Ectodermal cell (in vitro differentiated cells): Measurements from ENCODE around the gene TCEAL9.
"Not testable (repeated sequence)": the region's sequence is repeated elsewhere in the genome, so short reads cannot be mapped to it uniquely, and the experiment has no call there.

Experiments
- H3K27ac ChIP-seq: 2 replicates; pipeline ENCODE4 v1.7.0; 2013; ENCODE audit warnings: mild to moderate bottlenecking, low read depth, low read length; ENCODE audit not compliant: insufficient read depth, poor library complexity, severe bottlenecking
- H3K27me3 ChIP-seq: 2 replicates; pipeline ENCODE4 v1.7.0; 2013; ENCODE audit warnings: mild to moderate bottlenecking, low read length; ENCODE audit not compliant: insufficient read depth, control insufficient read depth, poor library complexity, severe bottlenecking
- H3K36me3 ChIP-seq: one replicate; pipeline ENCODE4 v1.7.0; 2013; ENCODE audit warnings: low read length; ENCODE audit not compliant: control insufficient read depth, insufficient read depth
- H3K4me1 ChIP-seq: one replicate; pipeline ENCODE4 v1.7.0; 2013; ENCODE audit warnings: low read length; ENCODE audit not compliant: control insufficient read depth, insufficient read depth
- H3K4me3 ChIP-seq: 2 replicates; pipeline ENCODE4 v1.7.0; 2013; ENCODE audit warnings: low read depth, low read length, control low read depth; ENCODE audit not compliant: insufficient read depth
- H3K9me3 ChIP-seq: 2 replicates; pipeline ENCODE4 v1.7.0; 2013; ENCODE audit warnings: mild to moderate bottlenecking, low read length, moderate library complexity; ENCODE audit not compliant: control insufficient read depth
- WGBS, 2 experiments: methylation state at CpG; one replicate each; pipeline ENCODE4 v1.1.7; 2013; ENCODE audit warnings: missing lambda C conversion rate in 2 of 2; 5-methylcytosine and 5-hydroxymethylcytosine counted together

TCEAL9 gene

GRCh38 chrX:103372886-103373285 is 16.6 kb downstream of the TCEAL9 start:
- Histone ChIP-seq H3K27ac (no peak overlapping the region), H3K4me1 (no peaks in the 10 kb centered on the region), H3K36me3 (no peaks in the 10 kb centered on the region), H3K27me3 (no peaks in the 10 kb centered on the region), H3K9me3 (no peaks in the 10 kb centered on the region), H3K4me3 (no peak overlapping the region)
- WGBS, 2 experiments: 86 to 100% methylated on average over 1 to 2 of the region's 2 CpGs

- H3K9me3 ChIP-seq: no peaks in the 10 kb centered on the region
- H3K4me3 ChIP-seq: no peak overlapping the region
- H3K4me1 ChIP-seq: no peaks in the 10 kb centered on the region
- no peaks in the 10 kb centered on the region for H3K36me3 ChIP-seq
- H3K27me3 ChIP-seq: no peaks in the 10 kb centered on the region
- no peak overlapping the region for H3K27ac ChIP-seq
- 82 to 98% methylated on average over 2 of the region's 3 CpGs for WGBS, 2 experiments
These were observed 17.3 kb downstream of the TCEAL9 start for GRCh38 chrX:103373581-103373980.

- WGBS, 2 experiments: 4% methylated on average over 34 to 41 of the region's 62 CpGs
- Histone ChIP-seq H3K4me1 (no peaks in the 10 kb centered on the region), H3K27me3 (no peaks in the 10 kb centered on the region), H3K27ac (peak within 1 kb of the TSS; percentile 80), H3K9me3 (no peaks in the 10 kb centered on the region), H3K36me3 (no peaks in the 10 kb centered on the region), H3K4me3 (peak within 1 kb of the TSS; percentile 72)
These were observed 20.0 kb downstream of the TCEAL9 start, which contains the start of gene BEX3 for GRCh38 chrX:103376118-103376978. Gene BEX3 (plus strand): TSS chrX:103376538. CDS start chrX:103377522, 984 bp downstream.

DNA sequence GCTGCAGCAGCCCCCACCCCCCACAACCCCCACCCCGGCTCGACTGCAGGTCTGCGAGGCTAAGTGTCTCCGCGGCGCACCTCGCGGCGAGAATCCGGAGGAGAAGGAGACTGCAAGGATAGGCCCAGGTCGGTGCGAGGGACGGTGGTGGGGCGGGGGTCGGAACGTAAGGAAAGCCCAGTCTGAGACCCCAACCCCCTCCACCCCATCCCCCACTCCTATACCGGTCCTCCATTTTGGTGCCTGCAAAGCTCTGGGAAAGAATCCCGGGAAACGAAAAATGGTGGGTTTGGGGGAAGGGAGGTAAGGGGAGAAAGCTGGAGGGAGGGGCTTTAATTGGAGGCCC is 20.6 kb downstream of the TCEAL9 start:
- no peaks in the 10 kb centered on the region for H3K27me3 ChIP-seq
- WGBS, 2 experiments: 0% methylated on average over 9 to 10 of the region's 19 CpGs
- peak overlapping the region; percentile 72 for H3K4me3 ChIP-seq
- no peaks in the 10 kb centered on the region for H3K36me3 ChIP-seq
- no peaks in the 10 kb centered on the region for H3K9me3 ChIP-seq
- peak overlapping the region; percentile 55 for H3K27ac ChIP-seq
- H3K4me1 ChIP-seq: no peaks in the 10 kb centered on the region

DNA sequence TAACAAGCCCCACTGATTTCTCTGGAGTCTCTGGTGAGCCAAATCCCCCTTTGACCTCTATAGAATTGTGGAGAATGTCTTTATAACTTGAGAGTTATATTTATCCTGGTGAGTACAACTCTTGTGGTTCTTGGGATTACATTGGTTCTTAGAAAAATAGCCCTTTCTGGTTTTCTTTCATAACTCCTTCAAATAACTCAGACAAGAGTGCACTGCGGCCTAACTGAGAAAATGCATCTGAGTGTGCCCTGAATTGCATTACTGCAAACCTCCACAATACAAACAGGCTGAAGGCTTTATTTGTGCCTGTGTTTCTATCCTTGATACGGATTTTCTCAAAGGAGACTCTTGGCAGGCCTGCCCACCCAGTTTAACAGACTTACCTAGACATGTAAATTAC is 22.7 kb downstream of the TCEAL9 start:
- Histone ChIP-seq H3K9me3 (no peaks in the 10 kb centered on the region), H3K27ac (no peak overlapping the region), H3K36me3 (no peaks in the 10 kb centered on the region), H3K4me3 (no peak overlapping the region), H3K4me1 (no peaks in the 10 kb centered on the region), H3K27me3 (no peaks in the 10 kb centered on the region)
- WGBS, 2 experiments: 88 to 89% methylated on average over 1 to 2 of the region's 2 CpGs

- no peaks in the 10 kb centered on the region for H3K36me3 ChIP-seq
- H3K9me3 ChIP-seq: no peaks in the 10 kb centered on the region
- no peaks in the 10 kb centered on the region for H3K4me1 ChIP-seq
- 96 to 100% methylated on average over 1 of the region's 1 CpG for WGBS, 2 experiments
- no peak overlapping the region for H3K27ac ChIP-seq
- no peaks in the 10 kb centered on the region for H3K27me3 ChIP-seq
- H3K4me3 ChIP-seq: no peak overlapping the region
These were observed 26.6 kb downstream of the TCEAL9 start for GRCh38 chrX:103382877-103383276.

GRCh38 chrX:103384672-103385071 is 28.4 kb downstream of the TCEAL9 start:
- no peak overlapping the region for H3K27ac ChIP-seq
- 92 to 93% methylated on average over 2 of the region's 2 CpGs for WGBS, 2 experiments
- H3K4me1 ChIP-seq: no peaks in the 10 kb centered on the region
- H3K27me3 ChIP-seq: no peaks in the 10 kb centered on the region
- no peaks in the 10 kb centered on the region for H3K9me3 ChIP-seq
- no peaks in the 10 kb centered on the region for H3K36me3 ChIP-seq
- H3K4me3 ChIP-seq: no peak overlapping the region

- H3K36me3 ChIP-seq, H3K4me1 ChIP-seq, H3K27ac ChIP-seq, H3K27me3 ChIP-seq, H3K9me3 ChIP-seq, H3K4me3 ChIP-seq: not testable (repeated sequence)
- 100% methylated on average over 1 of the region's 5 CpGs; no CpG with 5 or more reads in 1 of the 2 experiments for WGBS, 2 experiments
These were observed 29.1 kb downstream of the TCEAL9 start for GRCh38 chrX:103385283-103385830.

DNA sequence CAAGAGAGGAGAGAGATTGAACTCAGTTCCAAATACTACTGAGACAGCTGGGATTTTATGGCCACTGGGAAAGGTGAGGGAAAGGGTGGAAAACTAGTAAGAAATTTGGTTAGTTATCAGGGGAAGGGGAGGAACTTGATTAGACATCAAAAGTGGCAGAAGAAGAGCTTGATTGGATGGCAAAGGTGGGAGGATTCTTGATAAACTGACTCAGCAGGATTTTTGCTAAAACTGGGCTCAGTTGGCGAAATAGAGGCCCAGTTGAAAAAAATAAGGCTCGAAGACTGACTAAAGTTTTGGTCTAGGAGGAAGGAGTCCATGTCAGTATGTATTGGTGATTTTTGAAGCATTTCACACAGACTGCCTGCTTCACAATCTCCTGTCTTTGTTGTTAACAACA is 30.0 kb downstream of the TCEAL9 start:
- Histone ChIP-seq H3K27me3 (no peaks in the 10 kb centered on the region), H3K9me3 (no peaks in the 10 kb centered on the region), H3K4me1 (no peaks in the 10 kb centered on the region), H3K36me3 (no peaks in the 10 kb centered on the region), H3K27ac (no peak overlapping the region), H3K4me3 (no peak overlapping the region)
- WGBS, 2 experiments: 93 to 100% methylated on average over 2 of the region's 2 CpGs

DNA sequence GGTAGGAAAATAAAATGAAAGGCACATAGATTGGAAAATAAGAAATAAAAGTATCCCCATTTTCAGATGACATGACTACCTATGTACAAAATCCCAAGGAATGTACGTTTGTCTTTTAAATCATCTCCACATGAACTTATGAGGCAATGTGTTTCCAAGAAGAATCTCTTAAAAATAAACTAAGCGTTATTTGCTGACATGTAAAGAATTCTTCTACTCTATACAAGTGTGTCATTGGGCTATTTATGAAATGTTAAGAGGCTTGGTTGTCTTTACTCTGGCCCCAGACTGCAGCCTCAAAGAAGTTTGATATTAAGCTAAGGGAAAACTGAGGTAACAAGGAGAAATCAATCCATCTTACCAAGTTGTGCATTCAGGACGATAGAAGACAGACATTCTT is 37.2 kb downstream of the TCEAL9 start:
- Histone ChIP-seq H3K27me3 (no peaks in the 10 kb centered on the region), H3K36me3 (no peaks in the 10 kb centered on the region), H3K4me1 (no peaks in the 10 kb centered on the region), H3K27ac (no peak overlapping the region), H3K9me3 (no peaks in the 10 kb centered on the region), H3K4me3 (no peak overlapping the region)
- 80 to 83% methylated on average over 2 of the region's 3 CpGs for WGBS, 2 experiments
